ENCODE measurements around the gene NECTIN4. TPM values are rescaled to one million over a fixed set of nuclear protein-coding genes. Genes with fewer than 3 reads are reported as not detected.

The NECTIN4 gene
- total RNA-seq, 1 donor from 2014 or later, result not detected

DNA sequence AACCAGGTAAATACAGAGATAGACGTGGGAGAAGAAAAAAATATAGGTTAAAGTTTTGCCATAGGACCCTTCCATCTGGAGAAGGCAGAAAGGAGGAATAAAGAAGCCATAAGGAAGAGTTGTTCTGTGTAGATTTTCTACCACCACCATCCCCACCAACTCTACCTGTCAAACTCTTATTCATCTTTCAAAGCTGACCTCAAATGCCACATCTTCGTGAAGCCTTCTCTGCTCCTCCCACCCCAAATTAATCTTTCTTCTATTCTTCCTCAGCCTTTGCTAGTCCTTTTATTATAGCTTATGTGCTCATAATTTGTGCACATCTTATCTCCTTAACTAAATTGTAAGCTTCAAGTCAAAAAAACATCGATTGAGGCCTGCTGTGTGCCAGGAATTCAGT, 1.3 kb upstream of the NECTIN4 start:
- Histone ChIP-seq H3K4me1 (no peaks in the 10 kb centered on the region), H3K27ac (no peak overlapping the region), H3K4me3 (no peak overlapping the region), H3K27me3 (no peaks in the 10 kb centered on the region), H3K9me3 (no peaks in the 10 kb centered on the region), H3K36me3 (no peaks in the 10 kb centered on the region)
- no peak for DNase-seq (ENCODE audit: low spot score in 2 of 2)
- intact Hi-C loops (cut with DNase I), result loop anchor here (10.0 kb wide), 2 partner anchors 256 to 366 kb away; no protein-coding TSS in a partner anchor
- TF ChIP-seq, protein P1, sequence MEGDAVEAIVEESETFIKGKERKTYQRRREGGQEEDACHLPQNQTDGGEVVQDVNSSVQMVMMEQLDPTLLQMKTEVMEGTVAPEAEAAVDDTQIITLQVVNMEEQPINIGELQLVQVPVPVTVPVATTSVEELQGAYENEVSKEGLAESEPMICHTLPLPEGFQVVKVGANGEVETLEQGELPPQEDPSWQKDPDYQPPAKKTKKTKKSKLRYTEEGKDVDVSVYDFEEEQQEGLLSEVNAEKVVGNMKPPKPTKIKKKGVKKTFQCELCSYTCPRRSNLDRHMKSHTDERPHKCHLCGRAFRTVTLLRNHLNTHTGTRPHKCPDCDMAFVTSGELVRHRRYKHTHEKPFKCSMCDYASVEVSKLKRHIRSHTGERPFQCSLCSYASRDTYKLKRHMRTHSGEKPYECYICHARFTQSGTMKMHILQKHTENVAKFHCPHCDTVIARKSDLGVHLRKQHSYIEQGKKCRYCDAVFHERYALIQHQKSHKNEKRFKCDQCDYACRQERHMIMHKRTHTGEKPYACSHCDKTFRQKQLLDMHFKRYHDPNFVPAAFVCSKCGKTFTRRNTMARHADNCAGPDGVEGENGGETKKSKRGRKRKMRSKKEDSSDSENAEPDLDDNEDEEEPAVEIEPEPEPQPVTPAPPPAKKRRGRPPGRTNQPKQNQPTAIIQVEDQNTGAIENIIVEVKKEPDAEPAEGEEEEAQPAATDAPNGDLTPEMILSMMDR (IDR thresholded peaks at IDR 0.05), result no peak

DNA sequence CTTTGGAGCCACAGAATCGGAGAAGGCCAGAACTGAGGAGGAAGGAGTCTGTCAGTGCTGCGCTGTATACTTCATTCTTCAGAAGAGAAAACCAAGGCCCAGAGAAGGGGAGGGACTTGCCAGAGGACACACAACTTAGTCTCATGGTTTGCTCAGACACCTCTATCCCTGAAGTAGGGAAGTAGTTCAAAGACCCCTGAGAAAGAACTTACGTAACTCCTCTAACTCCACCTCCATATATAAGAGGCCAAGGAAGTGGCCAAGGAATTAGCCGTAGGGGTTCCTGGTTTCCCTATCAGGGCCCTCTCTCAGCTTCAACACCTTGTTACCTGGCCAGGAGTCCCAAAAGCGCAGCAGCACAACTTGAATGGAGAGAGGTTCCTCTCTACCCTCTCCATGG, 580 bp upstream of the NECTIN4 start:
- no peak overlapping the region for H3K4me3 ChIP-seq
- intact Hi-C loops (cut with DNase I), result loop anchor here (10.0 kb wide), 2 partner anchors 255 to 365 kb away; no protein-coding TSS in a partner anchor
- H3K9me3 ChIP-seq, result no peaks in the 10 kb centered on the region
- no peaks in the 10 kb centered on the region for H3K4me1 ChIP-seq
- H3K27me3 ChIP-seq, result no peaks in the 10 kb centered on the region
- TF ChIP-seq, protein P1 (IDR thresholded peaks at IDR 0.05), result no peak
- no peak overlapping the region for H3K27ac ChIP-seq
- H3K36me3 ChIP-seq, result no peaks in the 10 kb centered on the region
- no peak for DNase-seq (ENCODE audit: low spot score in 2 of 2)

DNA sequence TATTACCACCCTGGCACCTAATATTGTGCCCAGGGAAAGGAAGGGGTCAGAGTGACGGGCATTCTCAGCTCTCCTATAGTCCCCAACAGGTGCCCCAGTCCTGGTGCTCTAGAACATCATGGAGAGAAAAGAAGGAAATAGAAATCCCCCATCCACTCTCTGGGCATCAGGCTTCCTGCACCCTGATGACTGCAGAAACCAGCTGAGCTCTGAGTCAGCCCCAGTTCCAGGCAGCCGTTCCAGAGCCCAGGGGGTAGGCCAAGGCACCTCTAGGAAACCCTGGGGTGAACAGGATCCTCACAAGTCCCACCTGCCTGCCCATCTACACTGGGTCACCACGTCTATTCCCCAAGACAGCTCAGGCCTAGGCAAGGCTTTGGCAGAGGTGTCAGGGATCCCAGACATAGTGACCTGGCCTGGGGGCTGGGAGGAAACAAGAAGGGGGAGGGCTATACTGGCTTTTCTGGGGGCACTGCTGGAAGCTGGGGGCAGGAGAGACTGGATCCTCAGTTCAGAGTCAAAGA, 709 bp downstream of the NECTIN4 start:
- intact Hi-C loops (cut with DNase I), result no loop called here
- TF ChIP-seq, protein P1 (IDR thresholded peaks at IDR 0.05), result no peak
- H3K4me3 ChIP-seq, result no peak overlapping the region
- H3K27ac ChIP-seq, result no peak overlapping the region
- H3K36me3 ChIP-seq, result no peaks in the 10 kb centered on the region
- no peak for DNase-seq (ENCODE audit: low spot score in 2 of 2)
- H3K27me3 ChIP-seq, result no peaks in the 10 kb centered on the region
- H3K9me3 ChIP-seq, result no peaks in the 10 kb centered on the region
- no peaks in the 10 kb centered on the region for H3K4me1 ChIP-seq

DNA sequence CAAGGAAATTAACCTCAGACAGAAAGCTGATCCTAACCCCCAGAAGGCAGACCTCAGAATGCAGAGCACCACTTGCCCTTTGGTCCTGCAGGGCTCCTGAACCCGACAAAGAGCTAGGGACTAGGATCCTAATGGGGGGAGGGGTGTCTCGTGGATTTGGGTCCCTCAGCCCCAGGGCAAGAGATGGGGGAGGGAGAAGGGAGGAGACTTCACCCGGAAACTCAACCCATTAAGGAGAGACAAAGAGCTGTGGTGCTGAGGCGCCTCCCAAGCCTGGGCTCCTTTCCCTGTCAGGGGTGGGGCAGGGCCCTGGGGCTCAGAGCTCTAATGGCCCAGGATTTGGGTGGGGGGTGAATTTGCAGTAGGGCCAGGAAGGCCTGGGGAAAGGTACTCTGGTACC, 2.9 kb downstream of the NECTIN4 start:
- TF ChIP-seq, protein P1 (IDR thresholded peaks at IDR 0.05), result no peak
- DNase-seq (ENCODE audit: low spot score in 2 of 2), result no peak
- H3K27me3 ChIP-seq, result no peaks in the 10 kb centered on the region
- no peak overlapping the region for H3K27ac ChIP-seq
- H3K9me3 ChIP-seq, result no peaks in the 10 kb centered on the region
- no peak overlapping the region for H3K4me3 ChIP-seq
- H3K36me3 ChIP-seq, result no peaks in the 10 kb centered on the region
- intact Hi-C loops (cut with DNase I), result no loop called here
- H3K4me1 ChIP-seq, result no peaks in the 10 kb centered on the region

DNA sequence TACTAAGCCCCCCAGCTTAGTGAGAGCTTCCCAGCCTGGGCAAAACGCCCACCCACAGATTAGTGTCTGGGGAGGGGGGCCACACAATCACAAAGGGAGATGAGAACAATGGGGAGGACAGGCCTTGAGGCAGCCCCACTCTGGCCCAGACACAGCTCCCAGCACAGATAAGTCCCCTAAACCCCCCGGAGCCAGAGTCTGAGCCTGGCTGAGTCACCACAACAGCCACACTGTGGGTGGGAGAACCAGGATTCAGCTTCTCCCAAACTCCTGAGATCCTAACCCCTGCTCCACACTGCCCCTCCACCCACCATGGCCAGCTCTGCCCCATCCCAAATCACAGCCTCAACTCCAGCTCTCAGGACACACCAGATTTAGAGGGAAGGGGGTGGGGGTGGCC, 4.2 kb downstream of the NECTIN4 start:
- DNase-seq (ENCODE audit: low spot score in 2 of 2), result no peak
- no peaks in the 10 kb centered on the region for H3K36me3 ChIP-seq
- no peaks in the 10 kb centered on the region for H3K27me3 ChIP-seq
- TF ChIP-seq, protein P1 (IDR thresholded peaks at IDR 0.05), result no peak
- no peaks in the 10 kb centered on the region for H3K4me1 ChIP-seq
- no peak overlapping the region for H3K27ac ChIP-seq
- intact Hi-C loops (cut with DNase I), result no loop called here
- H3K9me3 ChIP-seq, result no peaks in the 10 kb centered on the region
- no peak overlapping the region for H3K4me3 ChIP-seq

DNA sequence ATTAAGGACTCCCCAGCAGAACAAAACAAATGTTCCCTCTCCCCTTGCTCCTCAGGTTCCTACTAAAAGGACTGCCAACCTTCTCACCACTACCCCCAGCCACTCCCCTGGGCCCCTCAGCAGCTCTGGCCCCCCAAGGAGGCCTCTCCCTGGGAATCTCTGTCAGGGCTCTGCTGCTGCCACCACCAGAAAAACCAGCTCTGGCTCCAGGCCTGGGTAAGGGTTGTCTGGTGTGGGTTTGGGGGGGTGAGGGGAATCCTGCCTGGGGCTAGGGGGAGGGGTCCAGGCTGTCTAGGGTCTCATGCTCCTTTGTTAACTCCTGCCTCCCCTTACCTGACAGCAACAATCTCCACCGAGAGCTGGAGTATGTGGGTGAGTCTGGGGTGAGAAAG, 4.8 kb downstream of the NECTIN4 start:
- H3K4me1 ChIP-seq, result no peaks in the 10 kb centered on the region
- no peaks in the 10 kb centered on the region for H3K27me3 ChIP-seq
- H3K9me3 ChIP-seq, result no peaks in the 10 kb centered on the region
- H3K4me3 ChIP-seq, result no peak overlapping the region
- H3K36me3 ChIP-seq, result no peaks in the 10 kb centered on the region
- TF ChIP-seq, protein P1 (IDR thresholded peaks at IDR 0.05), result no peak
- no peak overlapping the region for H3K27ac ChIP-seq
- DNase-seq (ENCODE audit: low spot score in 2 of 2), result no peak
- intact Hi-C loops (cut with DNase I), result no loop called here
